ENCODE results near the gene CELA2B.

CELA2B gene

GRCh38 chr1:15435239-15436077 is 40.4 kb upstream of the CELA2B start:
- no peak overlapping the region for H3K9ac ChIP-seq (ENCODE audit: low read length)
- no peaks in the 10 kb centered on the region for H3K4me1 ChIP-seq (ENCODE audit: control insufficient read depth, low read depth, low read length)
- H3K36me3 ChIP-seq (ENCODE audit: control insufficient read depth, low read depth, low read length), result no peaks in the 10 kb centered on the region
- no peaks in the 10 kb centered on the region for H3K9me3 ChIP-seq (ENCODE audit: control insufficient read depth, low read depth, low read length)
- H3K4me3 ChIP-seq (ENCODE audit: low read length), result no peak overlapping the region
- no peaks in the 10 kb centered on the region for H3K27me3 ChIP-seq (ENCODE audit: control insufficient read depth, insufficient read depth, low read length)
- no peak overlapping the region for H3K27ac ChIP-seq (ENCODE audit: low read length)

GRCh38 chr1:15436881-15437442 is 38.9 kb upstream of the CELA2B start:
- no peaks in the 10 kb centered on the region for H3K27me3 ChIP-seq (ENCODE audit: control insufficient read depth, insufficient read depth, low read length)
- H3K9ac ChIP-seq (ENCODE audit: low read length), result no peak overlapping the region
- H3K36me3 ChIP-seq (ENCODE audit: control insufficient read depth, low read depth, low read length), result no peaks in the 10 kb centered on the region
- no peak overlapping the region for H3K4me3 ChIP-seq (ENCODE audit: low read length)
- no peaks in the 10 kb centered on the region for H3K4me1 ChIP-seq (ENCODE audit: control insufficient read depth, low read depth, low read length)
- H3K27ac ChIP-seq (ENCODE audit: low read length), result no peak overlapping the region
- no peaks in the 10 kb centered on the region for H3K9me3 ChIP-seq (ENCODE audit: control insufficient read depth, low read depth, low read length)

GRCh38 chr1:15439325-15439724 is 36.6 kb upstream of the CELA2B start:
- Histone ChIP-seq H3K9ac (ENCODE audit: low read length) (no peak overlapping the region), H3K27ac (ENCODE audit: low read length) (no peak overlapping the region), H3K27me3 (ENCODE audit: control insufficient read depth, insufficient read depth, low read length) (no peaks in the 10 kb centered on the region), H3K9me3 (ENCODE audit: control insufficient read depth, low read depth, low read length) (no peaks in the 10 kb centered on the region), H3K4me3 (ENCODE audit: low read length) (no peak overlapping the region), H3K36me3 (ENCODE audit: control insufficient read depth, low read depth, low read length) (no peaks in the 10 kb centered on the region), H3K4me1 (ENCODE audit: control insufficient read depth, low read depth, low read length) (no peaks in the 10 kb centered on the region)

- Histone ChIP-seq H3K9me3 (ENCODE audit: control insufficient read depth, low read depth, low read length) (no peaks in the 10 kb centered on the region), H3K36me3 (ENCODE audit: control insufficient read depth, low read depth, low read length) (no peaks in the 10 kb centered on the region), H3K9ac (ENCODE audit: low read length) (no peak overlapping the region), H3K27me3 (ENCODE audit: control insufficient read depth, insufficient read depth, low read length) (no peaks in the 10 kb centered on the region), H3K4me1 (ENCODE audit: control insufficient read depth, low read depth, low read length) (no peaks in the 10 kb centered on the region), H3K27ac (ENCODE audit: low read length) (no peak overlapping the region), H3K4me3 (ENCODE audit: low read length) (no peak overlapping the region)
These were observed 35.5 kb upstream of the CELA2B start for GRCh38 chr1:15440357-15440756.

GRCh38 chr1:15441247-15441646 is 34.7 kb upstream of the CELA2B start:
- no peak overlapping the region for H3K27ac ChIP-seq (ENCODE audit: low read length)
- no peaks in the 10 kb centered on the region for H3K36me3 ChIP-seq (ENCODE audit: control insufficient read depth, low read depth, low read length)
- no peaks in the 10 kb centered on the region for H3K4me1 ChIP-seq (ENCODE audit: control insufficient read depth, low read depth, low read length)
- no peak overlapping the region for H3K9ac ChIP-seq (ENCODE audit: low read length)
- no peaks in the 10 kb centered on the region for H3K9me3 ChIP-seq (ENCODE audit: control insufficient read depth, low read depth, low read length)
- no peaks in the 10 kb centered on the region for H3K27me3 ChIP-seq (ENCODE audit: control insufficient read depth, insufficient read depth, low read length)
- H3K4me3 ChIP-seq (ENCODE audit: low read length), result no peak overlapping the region

GRCh38 chr1:15442119-15442518 is 33.8 kb upstream of the CELA2B start:
- no peak overlapping the region for H3K9ac ChIP-seq (ENCODE audit: low read length)
- H3K4me3 ChIP-seq (ENCODE audit: low read length), result no peak overlapping the region
- no peaks in the 10 kb centered on the region for H3K4me1 ChIP-seq (ENCODE audit: control insufficient read depth, low read depth, low read length)
- no peak overlapping the region for H3K27ac ChIP-seq (ENCODE audit: low read length)
- H3K36me3 ChIP-seq (ENCODE audit: control insufficient read depth, low read depth, low read length), result no peaks in the 10 kb centered on the region
- no peaks in the 10 kb centered on the region for H3K9me3 ChIP-seq (ENCODE audit: control insufficient read depth, low read depth, low read length)
- H3K27me3 ChIP-seq (ENCODE audit: control insufficient read depth, insufficient read depth, low read length), result no peaks in the 10 kb centered on the region

GRCh38 chr1:15442759-15443158 is 33.1 kb upstream of the CELA2B start:
- H3K4me1 ChIP-seq (ENCODE audit: control insufficient read depth, low read depth, low read length), result no peaks in the 10 kb centered on the region
- no peak overlapping the region for H3K9ac ChIP-seq (ENCODE audit: low read length)
- no peaks in the 10 kb centered on the region for H3K9me3 ChIP-seq (ENCODE audit: control insufficient read depth, low read depth, low read length)
- H3K36me3 ChIP-seq (ENCODE audit: control insufficient read depth, low read depth, low read length), result no peaks in the 10 kb centered on the region
- H3K4me3 ChIP-seq (ENCODE audit: low read length), result no peak overlapping the region
- H3K27me3 ChIP-seq (ENCODE audit: control insufficient read depth, insufficient read depth, low read length), result no peaks in the 10 kb centered on the region
- H3K27ac ChIP-seq (ENCODE audit: low read length), result no peak overlapping the region

- H3K4me1 ChIP-seq (ENCODE audit: control insufficient read depth, low read depth, low read length), result no peaks in the 10 kb centered on the region
- no peaks in the 10 kb centered on the region for H3K27me3 ChIP-seq (ENCODE audit: control insufficient read depth, insufficient read depth, low read length)
- H3K27ac ChIP-seq (ENCODE audit: low read length), result no peak overlapping the region
- no peak overlapping the region for H3K4me3 ChIP-seq (ENCODE audit: low read length)
- H3K9ac ChIP-seq (ENCODE audit: low read length), result no peak overlapping the region
- H3K36me3 ChIP-seq (ENCODE audit: control insufficient read depth, low read depth, low read length), result no peaks in the 10 kb centered on the region
- no peaks in the 10 kb centered on the region for H3K9me3 ChIP-seq (ENCODE audit: control insufficient read depth, low read depth, low read length)
These were observed 32.6 kb upstream of the CELA2B start for GRCh38 chr1:15443281-15443680.

- no peak overlapping the region for H3K4me3 ChIP-seq (ENCODE audit: low read length)
- no peak overlapping the region for H3K9ac ChIP-seq (ENCODE audit: low read length)
- H3K4me1 ChIP-seq (ENCODE audit: control insufficient read depth, low read depth, low read length), result no peaks in the 10 kb centered on the region
- H3K27ac ChIP-seq (ENCODE audit: low read length), result no peak overlapping the region
- H3K27me3 ChIP-seq (ENCODE audit: control insufficient read depth, insufficient read depth, low read length), result no peaks in the 10 kb centered on the region
- H3K36me3 ChIP-seq (ENCODE audit: control insufficient read depth, low read depth, low read length), result no peaks in the 10 kb centered on the region
- H3K9me3 ChIP-seq (ENCODE audit: control insufficient read depth, low read depth, low read length), result no peaks in the 10 kb centered on the region
These were observed 31.2 kb upstream of the CELA2B start for GRCh38 chr1:15444468-15445389.

- Histone ChIP-seq H3K9me3 (ENCODE audit: control insufficient read depth, low read depth, low read length) (no peaks in the 10 kb centered on the region), H3K36me3 (ENCODE audit: control insufficient read depth, low read depth, low read length) (no peaks in the 10 kb centered on the region), H3K4me3 (ENCODE audit: low read length) (no peak overlapping the region), H3K27ac (ENCODE audit: low read length) (no peak overlapping the region), H3K9ac (ENCODE audit: low read length) (no peak overlapping the region), H3K27me3 (ENCODE audit: control insufficient read depth, insufficient read depth, low read length) (no peaks in the 10 kb centered on the region), H3K4me1 (ENCODE audit: control insufficient read depth, low read depth, low read length) (no peaks in the 10 kb centered on the region)
These were observed 30.3 kb upstream of the CELA2B start for GRCh38 chr1:15445390-15446122.

GRCh38 chr1:15446212-15446611 is 29.7 kb upstream of the CELA2B start:
- no peak overlapping the region for H3K9ac ChIP-seq (ENCODE audit: low read length)
- no peak overlapping the region for H3K27ac ChIP-seq (ENCODE audit: low read length)
- H3K9me3 ChIP-seq (ENCODE audit: control insufficient read depth, low read depth, low read length), result no peaks in the 10 kb centered on the region
- no peak overlapping the region for H3K4me3 ChIP-seq (ENCODE audit: low read length)
- no peaks in the 10 kb centered on the region for H3K27me3 ChIP-seq (ENCODE audit: control insufficient read depth, insufficient read depth, low read length)
- H3K4me1 ChIP-seq (ENCODE audit: control insufficient read depth, low read depth, low read length), result no peaks in the 10 kb centered on the region
- no peaks in the 10 kb centered on the region for H3K36me3 ChIP-seq (ENCODE audit: control insufficient read depth, low read depth, low read length)

All from iPS-18a (cell line).